ENCODE results near the gene BMP6.
"Not testable (repeated sequence)": the region's sequence is repeated elsewhere in the genome, so short reads cannot be mapped to it uniquely, and the experiment has no call there.

DNA sequence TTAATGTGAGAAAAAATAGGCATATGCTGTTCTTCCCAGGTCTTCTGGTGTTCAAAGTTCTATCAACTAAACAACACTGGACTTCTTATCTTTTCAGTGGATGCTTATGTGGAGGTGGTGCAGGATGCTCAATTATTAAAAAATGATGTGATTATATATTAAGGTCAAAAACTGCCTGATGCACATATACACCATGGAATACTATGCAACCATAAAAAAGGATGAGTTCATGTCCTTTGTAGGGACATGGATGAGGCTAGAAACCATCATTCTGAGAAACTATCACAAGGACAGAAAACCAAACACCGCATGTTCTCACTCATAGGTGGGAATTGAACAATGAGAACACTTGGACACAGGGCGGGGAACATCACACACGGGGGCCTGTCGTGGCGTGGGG, 91.3 kb downstream of the BMP6 start:
- TF ChIP-seq, protein P1, sequence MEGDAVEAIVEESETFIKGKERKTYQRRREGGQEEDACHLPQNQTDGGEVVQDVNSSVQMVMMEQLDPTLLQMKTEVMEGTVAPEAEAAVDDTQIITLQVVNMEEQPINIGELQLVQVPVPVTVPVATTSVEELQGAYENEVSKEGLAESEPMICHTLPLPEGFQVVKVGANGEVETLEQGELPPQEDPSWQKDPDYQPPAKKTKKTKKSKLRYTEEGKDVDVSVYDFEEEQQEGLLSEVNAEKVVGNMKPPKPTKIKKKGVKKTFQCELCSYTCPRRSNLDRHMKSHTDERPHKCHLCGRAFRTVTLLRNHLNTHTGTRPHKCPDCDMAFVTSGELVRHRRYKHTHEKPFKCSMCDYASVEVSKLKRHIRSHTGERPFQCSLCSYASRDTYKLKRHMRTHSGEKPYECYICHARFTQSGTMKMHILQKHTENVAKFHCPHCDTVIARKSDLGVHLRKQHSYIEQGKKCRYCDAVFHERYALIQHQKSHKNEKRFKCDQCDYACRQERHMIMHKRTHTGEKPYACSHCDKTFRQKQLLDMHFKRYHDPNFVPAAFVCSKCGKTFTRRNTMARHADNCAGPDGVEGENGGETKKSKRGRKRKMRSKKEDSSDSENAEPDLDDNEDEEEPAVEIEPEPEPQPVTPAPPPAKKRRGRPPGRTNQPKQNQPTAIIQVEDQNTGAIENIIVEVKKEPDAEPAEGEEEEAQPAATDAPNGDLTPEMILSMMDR (conservative IDR thresholded peaks at IDR 0.05; ENCODE audit: low read length): not testable (repeated sequence)
- not testable (repeated sequence) for TF ChIP-seq EZH2phosphoT487 (IDR thresholded peaks at IDR 0.05; ENCODE audit: borderline replicate concordance, low read depth, low read length)

All from OCI-LY7 (cell line).